DMS114 treated with DMSO at 0.1 percent for 48 hours (cell line): ENCODE results near the gene TFR2.

ENCODE experiments used
- DNase-seq: peaks from one replicate; lab custom pipeline; 2025; ENCODE audit not compliant: unreplicated experiment; lab: John Stamatoyannopoulos, UW

Gene TFR2

GRCh38 chr7:100573691-100574361 lies 67.5 kb downstream of the TFR2 start, which contains the start of gene SAP25:
Gene SAP25, minus strand, starts transcription at chr7:100573900. Its CDS starts 158 bp downstream, at chr7:100573742.
- DNase-seq: no peak

GRCh38 chr7:100572949-100573675 lies 68.2 kb downstream of the TFR2 start:
- no peak for DNase-seq

DNA sequence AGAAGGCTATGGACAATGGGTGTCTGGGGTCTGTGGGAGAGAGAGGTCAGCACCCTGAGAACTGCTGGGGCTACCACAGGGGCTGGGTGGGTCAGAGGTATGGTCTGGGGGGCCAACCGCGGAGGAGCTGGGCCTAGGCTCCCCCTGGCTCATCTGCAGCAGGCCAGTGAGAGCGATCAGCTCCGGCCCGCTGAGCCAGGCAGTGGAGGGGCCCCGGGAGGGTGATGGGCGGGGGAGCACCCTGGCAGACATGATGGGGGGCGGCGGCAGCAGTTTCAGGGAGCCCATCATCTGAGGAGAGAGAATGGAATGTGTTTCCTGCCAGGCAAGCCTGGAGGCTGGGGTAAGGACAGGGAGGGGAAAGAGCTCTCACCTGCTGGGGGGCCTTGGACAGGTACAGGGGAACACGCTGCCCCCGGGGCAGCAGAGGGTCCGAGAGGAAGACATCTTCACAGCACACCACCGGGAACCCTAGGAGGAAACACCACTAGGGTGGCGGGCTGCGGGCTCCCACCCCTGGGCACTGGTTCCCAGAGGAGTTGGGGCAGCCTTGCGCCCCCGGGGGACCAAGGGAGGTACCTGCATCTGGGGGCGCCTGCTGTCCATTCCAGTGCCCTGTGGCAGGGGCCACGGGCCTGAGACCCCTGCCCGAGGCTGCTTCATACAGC lies 68.9 kb downstream of the TFR2 start:
- no peak for DNase-seq

GRCh38 chr7:100571829-100572116 lies 69.6 kb downstream of the TFR2 start:
- no peak for DNase-seq

- no peak for DNase-seq
Measured at GRCh38 chr7:100570954-100571828, 70.2 kb downstream of the TFR2 start.
